Fibroblast of the aortic adventitia (primary cell): ENCODE results near the gene EVC2. TPM values are rescaled to one million over a fixed set of nuclear protein-coding genes. Genes with fewer than 3 reads are reported as not detected.

ENCODE experiments used
- DNase-seq: peaks from one replicate; pipeline ENCODE4 v3.0.0-alpha.2; 2010; ENCODE audit warnings: low read depth
- H3K4me3 ChIP-seq: 2 replicates; pipeline ENCODE4 v1.5.1; 2011; ENCODE audit warnings: low read depth, mild to moderate bottlenecking, control low read depth, low read length, moderate library complexity
- CTCF ChIP-seq: IDR thresholded peaks from 2 replicates; pipeline ENCODE4 v1.5.1; 2011; ENCODE audit warnings: mild to moderate bottlenecking, low read length, control low read depth, inconsistent platforms; ENCODE audit not compliant: insufficient read depth
- total RNA-seq: library from RNA; depleted of rRNA; stranded (reverse); fragments of >200 nt; gene quantifications from 2 replicates; pipeline ENCODE4 v1.2.3, GENCODE V29; 2012; ENCODE audit warnings: low replicate concordance

EVC2 gene
- total RNA-seq, 1 donor: 15.5 TPM

GRCh38 chr4:5547651-5548249 is 160.6 kb downstream of the EVC2 start:
- no peak for TF ChIP-seq CTCF
- DNase-seq: no peak
- H3K4me3 ChIP-seq: no peak overlapping the region

- DNase-seq: no peak
- H3K4me3 ChIP-seq: no peak overlapping the region
- TF ChIP-seq CTCF: no peak
These were observed 163.1 kb downstream of the EVC2 start for GRCh38 chr4:5545271-5545670.

- no peak overlapping the region for H3K4me3 ChIP-seq
- no peak for TF ChIP-seq CTCF
- DNase-seq: no peak
These were observed 163.6 kb downstream of the EVC2 start for GRCh38 chr4:5544762-5545161.

GRCh38 chr4:5543681-5544080 is 164.7 kb downstream of the EVC2 start:
- DNase-seq: no peak
- H3K4me3 ChIP-seq: no peak overlapping the region
- no peak for TF ChIP-seq CTCF

GRCh38 chr4:5541169-5541568 is 167.2 kb downstream of the EVC2 start:
- no peak for TF ChIP-seq CTCF
- H3K4me3 ChIP-seq: no peak overlapping the region
- no peak for DNase-seq

- DNase-seq: no peak
- no peak for TF ChIP-seq CTCF
- no peak overlapping the region for H3K4me3 ChIP-seq
These were observed 168.8 kb downstream of the EVC2 start for GRCh38 chr4:5539584-5539983.

GRCh38 chr4:5532100-5532499 is 176.3 kb downstream of the EVC2 start:
- no peak overlapping the region for H3K4me3 ChIP-seq
- DNase-seq: no peak
- TF ChIP-seq CTCF: no peak
